Activated CD8-positive, alpha-beta memory T cell treated with anti-CD3 and anti-CD28 coated beads, Interleukin-2, amount 10 ng/mL, durations not matched to agents 7 days and 5 days (primary cell): ENCODE data around the gene DYRK1B. TPM values are rescaled to one million over a fixed set of nuclear protein-coding genes. Genes with fewer than 3 reads are reported as not detected.
"Not testable (repeated sequence)": the region's sequence is repeated elsewhere in the genome, so short reads cannot be mapped to it uniquely, and the experiment has no call there.

ENCODE experiments used
- ATAC-seq: fragments of 150-1000 bp; cut with Tn5 transposase; one replicate; pipeline ENCODE4 v1.10.0; 2021; ENCODE audit warnings: moderate library complexity
- CTCF ChIA-PET: fragments of 350-600 bp; sonication (Branson Sonifier 250); formaldehyde crosslinking; loops from one replicate; lab custom pipeline; 2021; ENCODE audit warnings: antibody characterized with exemption; lab: Charles Lee
- DNase-seq: peaks from one replicate; pipeline ENCODE4 v3.0.0-alpha.2; 2020
- H3K27ac Mint-ChIP-seq: one replicate; pipeline ENCODE4 v1.8.0; 2021; ENCODE audit warnings: mild to moderate bottlenecking, mixed read lengths
- H3K27me3 Mint-ChIP-seq: one replicate; pipeline ENCODE4 v1.8.0; 2021; ENCODE audit warnings: mixed read lengths
- H3K36me3 Mint-ChIP-seq: one replicate; pipeline ENCODE4 v1.8.0; 2021; ENCODE audit warnings: mild to moderate bottlenecking, mixed read lengths
- H3K4me1 Mint-ChIP-seq: one replicate; pipeline ENCODE4 v1.8.0; 2021; ENCODE audit warnings: mixed read lengths
- H3K4me3 Mint-ChIP-seq: one replicate; pipeline ENCODE4 v1.8.0; 2021; ENCODE audit warnings: mild to moderate bottlenecking, moderate library complexity, mixed read lengths
- H3K9me3 Mint-ChIP-seq: one replicate; pipeline ENCODE4 v1.8.0; 2022; ENCODE audit warnings: low read depth, mixed read lengths
- total RNA-seq, 2 experiments: library from RNA; stranded (reverse); gene quantifications; one replicate each; pipeline ENCODE4 v1.2.3, GENCODE V29; 2021

Gene DYRK1B
- 1 to 10 TPM; 7.5 to 7.7 TPM for total RNA-seq

DNA sequence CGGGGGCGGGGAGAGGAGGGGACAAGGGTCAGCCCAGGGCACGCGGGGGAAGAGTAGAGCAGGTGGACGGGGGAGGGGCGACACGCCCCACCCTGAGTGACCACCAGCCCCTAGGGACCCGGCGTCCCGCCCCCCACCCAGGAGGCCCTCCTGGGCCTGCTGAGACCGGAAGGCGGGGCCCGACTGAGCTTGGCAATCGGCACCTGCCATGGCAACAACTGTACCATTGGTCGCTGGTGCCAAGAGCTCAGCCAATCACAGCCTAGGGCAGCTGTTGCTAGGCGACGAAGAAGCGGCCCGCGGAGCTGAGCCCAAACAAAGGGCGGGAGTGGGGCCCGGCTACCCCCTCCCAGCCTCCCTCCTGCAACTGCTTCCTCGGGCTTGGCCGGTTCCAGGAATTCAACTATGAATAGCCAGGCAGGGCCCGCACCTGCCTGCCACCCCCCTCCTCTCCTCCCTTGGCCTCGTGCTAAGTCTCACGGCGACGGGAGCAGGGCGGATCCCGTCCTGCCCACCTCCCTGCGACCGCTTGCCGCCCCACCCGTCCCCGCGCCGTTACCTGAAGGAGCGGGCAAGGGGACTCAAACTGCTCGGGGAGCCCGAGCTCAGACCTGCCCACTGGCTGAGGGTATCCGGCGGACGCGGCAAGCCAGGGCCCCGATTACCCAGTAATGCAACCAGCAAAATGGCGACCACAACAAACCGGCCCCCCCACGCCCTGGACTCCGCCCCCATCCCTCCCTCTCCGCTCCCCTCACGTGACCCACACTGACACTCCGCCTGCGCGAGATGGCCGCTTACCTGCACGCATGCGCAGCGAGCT, at the start of gene DYRK1B:
DYRK1B (minus strand) TSS at position 699 of the 823 bp plus-strand sequence. CDS start 2,295 bp downstream, outside the sequence.
- no peaks in the 10 kb centered on the region for H3K27me3 Mint-ChIP-seq
- H3K4me3 Mint-ChIP-seq: peak within 1 kb of the TSS; percentile 69
- no peaks in the 10 kb centered on the region for H3K9me3 Mint-ChIP-seq
- CTCF ChIA-PET: interaction anchor here (0.6 to 1.8 kb wide), 9 partner anchors 10 to 1999 kb away, joined by 3 to 70 read pairs (median 4); partner anchors contain the start of genes FBL and PSMC4
- H3K36me3 Mint-ChIP-seq: peaks cover 45% of the 10 kb centered on the region
- H3K27ac Mint-ChIP-seq: peak within 1 kb of the TSS; percentile 79
- DNase-seq (peak; percentile 99), ATAC-seq (peak; percentile 90)
- H3K4me1 Mint-ChIP-seq: peaks cover 28% of the 10 kb centered on the region

DNA sequence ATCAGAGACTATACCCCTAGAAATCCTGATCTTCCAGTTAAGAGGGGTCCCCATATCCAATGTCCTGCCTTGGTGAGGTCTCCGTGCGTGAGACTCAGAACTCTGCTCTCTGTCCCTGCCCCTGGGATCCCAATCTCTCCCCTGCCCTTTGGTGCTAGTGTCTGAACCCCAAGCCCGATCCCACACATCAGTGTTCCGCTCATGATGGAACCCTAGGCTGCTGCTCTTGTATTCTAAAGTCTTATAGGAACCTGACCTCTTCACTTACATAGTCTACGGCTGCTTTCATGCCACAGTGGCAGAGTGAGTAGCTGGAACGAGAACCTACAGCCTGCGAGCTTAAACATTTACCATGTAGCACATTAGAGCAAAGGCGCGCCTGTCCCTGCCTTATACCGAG, 48.7 kb upstream of the DYRK1B start:
- ATAC-seq, H3K27ac Mint-ChIP-seq, H3K4me1 Mint-ChIP-seq, H3K4me3 Mint-ChIP-seq, H3K27me3 Mint-ChIP-seq, DNase-seq, CTCF ChIA-PET, H3K36me3 Mint-ChIP-seq, H3K9me3 Mint-ChIP-seq: not testable (repeated sequence)

DNA sequence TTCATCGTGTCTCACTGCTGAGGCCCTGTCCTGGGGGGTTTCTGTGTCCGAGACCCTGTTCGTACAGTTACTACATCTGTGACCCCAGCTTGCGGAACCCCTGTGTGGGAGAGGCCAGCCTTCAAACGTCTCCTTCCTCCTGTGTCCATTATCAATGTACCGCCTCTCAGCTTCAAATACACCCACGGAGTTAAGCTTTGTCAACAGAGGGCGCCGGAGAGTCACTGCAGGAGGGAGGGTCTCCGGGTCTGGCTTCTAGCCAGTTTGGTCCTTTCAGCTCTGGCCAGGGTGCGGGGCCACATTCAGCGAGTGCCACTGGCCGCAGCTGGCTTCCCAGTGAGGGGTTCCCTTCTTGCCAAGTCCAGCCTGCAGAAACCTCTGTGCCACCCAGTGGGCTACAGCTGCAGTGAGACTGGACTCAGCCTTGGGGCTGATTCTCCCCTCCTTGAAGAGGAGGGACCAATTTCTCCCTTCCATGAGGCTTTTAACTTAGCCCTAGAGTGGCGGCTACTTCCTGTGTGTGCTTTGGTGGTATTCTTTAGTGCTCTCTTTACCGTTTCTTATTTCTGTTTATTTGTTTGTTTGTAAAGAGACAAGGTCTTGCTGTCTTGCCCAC, 47.6 kb upstream of the DYRK1B start:
- CTCF ChIA-PET: interaction anchor here (1.4 kb wide), 1 partner anchor 89 kb away, joined by 8 read pairs; the partner anchor contains the start of gene PSMC4
- not testable (repeated sequence) for H3K27ac Mint-ChIP-seq
- DNase-seq: peak; percentile 59

DNA sequence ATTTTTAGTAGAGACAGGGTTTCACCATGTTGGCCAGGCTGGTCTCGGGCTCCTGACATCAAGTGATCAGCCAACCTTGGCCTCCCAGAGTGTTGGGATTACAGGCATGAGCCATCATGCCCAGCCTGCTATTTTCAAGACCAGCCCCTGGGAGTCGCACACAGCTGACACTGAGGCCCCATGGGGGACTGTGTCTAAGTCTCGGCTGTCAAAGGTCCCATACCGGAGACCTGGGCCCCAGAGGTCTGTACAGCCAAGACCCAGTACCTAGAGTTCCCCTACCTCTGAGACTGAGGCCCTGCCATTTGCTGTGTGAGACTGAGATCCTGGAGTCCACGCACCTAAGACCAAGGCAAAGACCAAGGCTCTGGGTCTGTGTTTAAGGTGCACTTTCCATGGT, 46.3 kb upstream of the DYRK1B start:
- ATAC-seq, H3K36me3 Mint-ChIP-seq, DNase-seq, H3K9me3 Mint-ChIP-seq, CTCF ChIA-PET, H3K27ac Mint-ChIP-seq, H3K4me1 Mint-ChIP-seq, H3K27me3 Mint-ChIP-seq, H3K4me3 Mint-ChIP-seq: not testable (repeated sequence)

More for the DNA sequence above, 47.6 kb upstream of the DYRK1B start:
- H3K4me3 Mint-ChIP-seq, H3K27me3 Mint-ChIP-seq, H3K36me3 Mint-ChIP-seq, H3K4me1 Mint-ChIP-seq, H3K9me3 Mint-ChIP-seq: not testable (repeated sequence)
- ATAC-seq: peak; percentile 92

DNA sequence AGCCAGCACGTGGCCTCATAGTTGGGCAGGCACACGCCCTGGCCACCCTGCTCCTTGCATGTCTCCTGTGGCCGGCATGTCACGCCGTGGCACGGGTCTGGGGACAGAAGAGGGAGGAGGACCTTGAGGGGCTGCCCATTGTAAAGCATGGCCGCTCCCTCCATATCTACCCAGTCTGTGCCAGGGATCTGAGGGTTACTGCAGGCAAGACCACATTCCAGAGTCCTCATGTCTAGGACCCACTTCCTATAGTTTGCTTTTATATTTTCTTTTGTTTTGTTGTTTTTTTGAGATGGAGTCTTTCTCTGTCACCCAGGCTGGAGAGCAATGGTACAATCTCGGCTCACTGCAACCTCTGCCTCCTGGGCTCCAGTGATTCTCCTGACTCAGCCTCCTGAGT, 45.8 kb upstream of the DYRK1B start:
- not testable (repeated sequence) for H3K27ac Mint-ChIP-seq

DNA sequence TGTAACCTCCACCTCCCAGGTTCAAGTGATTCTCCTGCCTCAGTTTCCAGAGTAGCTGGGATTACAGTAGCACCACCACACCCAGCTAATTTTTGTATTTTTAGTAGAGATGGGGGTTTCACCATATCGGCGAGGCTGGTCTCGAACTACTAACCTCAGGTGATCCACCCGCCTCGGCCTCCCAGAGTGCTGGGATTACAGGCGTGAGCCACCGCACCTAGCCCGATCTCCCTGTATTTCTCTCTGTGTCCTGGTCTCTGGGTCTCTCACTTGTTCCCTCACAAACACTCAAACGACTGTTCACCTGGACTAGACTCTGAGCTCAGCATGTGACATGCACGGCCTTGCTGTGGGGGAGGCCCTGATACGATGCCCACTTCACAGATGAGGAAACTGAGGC, 44.9 kb upstream of the DYRK1B start:
- H3K27me3 Mint-ChIP-seq, H3K27ac Mint-ChIP-seq, H3K4me3 Mint-ChIP-seq, ATAC-seq, CTCF ChIA-PET, H3K4me1 Mint-ChIP-seq, DNase-seq, H3K36me3 Mint-ChIP-seq, H3K9me3 Mint-ChIP-seq: not testable (repeated sequence)

More for the DNA sequence above, 45.8 kb upstream of the DYRK1B start:
- ATAC-seq, H3K4me1 Mint-ChIP-seq, DNase-seq, H3K9me3 Mint-ChIP-seq, CTCF ChIA-PET, H3K27me3 Mint-ChIP-seq, H3K36me3 Mint-ChIP-seq, H3K4me3 Mint-ChIP-seq: not testable (repeated sequence)

DNA sequence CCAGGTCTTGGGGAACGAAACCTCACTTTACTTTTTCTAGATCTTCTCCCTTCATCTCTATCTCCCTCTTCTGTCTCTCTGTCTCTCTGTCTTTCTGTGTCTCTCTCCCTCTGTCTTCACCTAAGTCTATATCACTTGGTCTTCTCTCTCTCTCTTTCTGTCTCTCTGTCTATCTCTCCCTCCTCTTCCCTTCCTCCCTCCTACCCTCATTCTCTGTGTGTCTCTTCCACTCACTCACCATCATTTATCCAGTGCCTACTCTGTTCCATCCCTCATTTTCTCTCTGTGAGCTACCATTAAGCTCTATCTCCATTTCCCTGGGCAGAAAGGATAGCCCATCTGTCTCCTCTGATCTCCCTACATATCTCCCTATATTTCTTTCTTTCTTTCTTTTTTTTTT, 44.4 kb upstream of the DYRK1B start:
- no peak for DNase-seq
- CTCF ChIA-PET: no interaction called here
- H3K9me3 Mint-ChIP-seq: no peaks in the 10 kb centered on the region
- H3K27me3 Mint-ChIP-seq: no peaks in the 10 kb centered on the region
- H3K4me3 Mint-ChIP-seq: no peak overlapping the region
- H3K27ac Mint-ChIP-seq: no peak overlapping the region
- no peak for ATAC-seq
- no peaks in the 10 kb centered on the region for H3K36me3 Mint-ChIP-seq
- no peaks in the 10 kb centered on the region for H3K4me1 Mint-ChIP-seq

DNA sequence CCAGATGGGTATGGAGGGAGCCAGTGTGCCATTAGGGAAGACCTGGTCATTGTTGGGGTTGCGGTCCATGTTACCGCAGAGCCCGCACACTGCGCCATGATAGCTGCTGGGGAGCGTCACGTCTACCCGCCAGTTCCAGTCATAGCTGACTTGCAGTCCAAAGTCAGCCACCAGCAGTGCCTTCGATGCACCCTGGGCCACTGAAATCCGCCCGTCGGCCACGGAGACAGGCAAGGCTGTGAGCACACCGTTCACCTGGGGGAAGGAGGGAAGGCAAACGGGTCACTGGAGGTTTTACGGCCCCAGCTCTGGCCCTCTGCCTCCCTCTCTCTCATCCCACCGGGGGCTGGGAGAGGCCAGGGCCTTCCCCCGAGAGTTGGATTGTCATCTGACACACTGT, 44.0 kb upstream of the DYRK1B start:
- H3K9me3 Mint-ChIP-seq, H3K27ac Mint-ChIP-seq, DNase-seq, H3K4me3 Mint-ChIP-seq, H3K36me3 Mint-ChIP-seq, H3K4me1 Mint-ChIP-seq, CTCF ChIA-PET, ATAC-seq, H3K27me3 Mint-ChIP-seq: not testable (repeated sequence)

DNA sequence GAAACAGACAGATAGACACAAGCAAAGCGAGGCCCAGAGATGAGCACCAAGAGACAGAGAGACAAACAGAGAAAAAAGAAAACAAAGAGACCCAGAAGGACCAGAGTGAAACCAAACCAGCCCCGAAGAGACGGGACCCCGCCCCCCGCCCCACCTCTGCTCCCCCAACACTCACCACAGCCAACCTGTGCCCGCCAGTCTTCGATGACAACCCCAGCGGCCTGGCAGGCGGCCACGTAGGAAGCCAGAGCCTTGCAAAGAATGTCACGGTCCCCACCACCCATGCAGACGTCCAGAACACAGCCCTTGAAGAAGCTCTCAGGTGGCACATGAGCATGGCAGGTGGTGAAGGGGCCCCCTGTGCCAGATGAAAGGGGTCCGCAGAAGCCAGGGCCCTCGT, 43.5 kb upstream of the DYRK1B start:
- H3K9me3 Mint-ChIP-seq, H3K4me3 Mint-ChIP-seq, CTCF ChIA-PET, ATAC-seq, DNase-seq, H3K4me1 Mint-ChIP-seq, H3K27me3 Mint-ChIP-seq, H3K27ac Mint-ChIP-seq, H3K36me3 Mint-ChIP-seq: not testable (repeated sequence)

DNA sequence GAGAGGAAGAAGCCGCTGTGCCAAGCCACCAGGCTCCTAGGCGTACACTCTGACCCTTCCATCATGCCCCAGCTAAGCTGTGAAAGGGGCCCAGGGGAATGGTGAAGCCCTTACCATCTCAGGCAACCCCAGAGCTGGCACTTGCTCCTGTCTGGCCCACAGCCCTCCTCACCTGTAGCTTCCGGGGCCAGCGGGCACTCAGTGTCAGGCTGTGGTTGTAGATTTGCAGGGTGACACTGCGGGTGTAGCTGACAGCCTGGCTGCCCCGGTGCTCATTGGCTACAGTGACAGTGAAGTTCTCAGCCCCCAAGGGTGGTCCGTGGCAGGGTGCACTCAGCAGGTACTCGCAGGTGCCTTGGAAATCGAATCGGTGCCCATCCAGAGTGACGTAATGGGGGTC, 42.5 kb upstream of the DYRK1B start:
- H3K27me3 Mint-ChIP-seq, H3K9me3 Mint-ChIP-seq, H3K4me3 Mint-ChIP-seq, H3K27ac Mint-ChIP-seq, DNase-seq, ATAC-seq, H3K36me3 Mint-ChIP-seq, H3K4me1 Mint-ChIP-seq, CTCF ChIA-PET: not testable (repeated sequence)

DNA sequence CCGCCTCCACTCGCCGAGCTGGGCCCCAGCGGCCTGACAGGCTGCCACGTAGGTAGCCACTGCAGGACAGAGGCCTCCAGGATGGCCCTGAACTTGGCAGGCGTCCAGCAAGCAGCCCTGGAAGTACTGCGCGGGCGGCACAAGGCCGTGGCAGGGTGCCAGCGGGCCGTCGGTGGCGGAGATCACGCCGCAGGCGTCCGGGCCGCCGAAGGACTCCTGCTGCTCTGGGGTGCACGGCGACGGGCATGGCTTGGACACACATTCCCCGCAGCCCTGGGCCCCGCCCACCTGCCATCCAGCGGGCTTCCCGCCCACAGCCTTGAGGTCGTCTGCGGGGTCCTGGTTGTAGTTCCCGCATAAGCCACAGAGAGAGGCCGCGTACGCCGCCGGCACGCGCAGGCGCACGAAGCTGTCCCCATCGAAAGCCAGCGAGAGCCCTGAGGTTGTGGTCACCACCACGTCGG, 41.5 kb upstream of the DYRK1B start:
- CTCF ChIA-PET, H3K27ac Mint-ChIP-seq, DNase-seq, ATAC-seq, H3K36me3 Mint-ChIP-seq, H3K9me3 Mint-ChIP-seq, H3K4me1 Mint-ChIP-seq, H3K27me3 Mint-ChIP-seq, H3K4me3 Mint-ChIP-seq: not testable (repeated sequence)

DNA sequence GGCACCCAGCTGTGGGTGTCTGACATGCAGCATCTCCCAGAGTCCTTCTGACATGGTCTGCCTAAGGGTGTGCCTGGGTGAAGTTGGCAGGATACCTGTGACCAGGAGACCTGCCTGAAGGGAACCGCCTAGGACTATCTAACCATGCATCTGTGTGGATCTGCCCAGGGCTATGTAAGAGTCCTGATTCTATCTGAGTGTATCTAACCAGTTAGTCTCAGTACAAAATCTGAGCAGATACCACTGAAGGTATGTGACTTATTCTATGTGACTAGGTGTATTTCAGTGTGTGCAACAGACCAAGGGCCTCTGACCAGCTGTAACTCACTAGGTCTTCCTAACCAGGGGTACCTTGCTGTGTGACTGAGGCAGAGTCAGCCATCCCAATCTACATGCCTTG, 40.4 kb upstream of the DYRK1B start:
- no peak for ATAC-seq

DNA sequence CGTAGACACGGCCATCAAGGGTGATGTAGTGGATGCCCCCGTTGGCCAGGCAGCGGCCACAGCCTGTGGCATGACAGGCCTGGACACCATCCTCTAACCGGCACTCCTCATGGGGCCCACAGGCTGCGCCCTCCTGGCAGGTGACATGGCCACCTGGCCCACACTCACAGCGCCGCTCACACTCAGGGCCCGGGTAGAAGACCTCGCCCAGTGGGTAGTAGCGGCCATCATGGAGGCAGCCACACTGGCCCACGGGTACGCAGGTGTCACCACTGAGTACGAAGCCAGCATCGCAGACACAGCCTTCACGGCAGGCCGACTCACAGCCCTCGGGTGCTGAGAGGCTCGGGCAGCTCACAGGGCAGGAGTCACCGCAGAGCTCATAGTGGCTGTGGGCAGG, 39.4 kb upstream of the DYRK1B start:
- no peaks in the 10 kb centered on the region for H3K27me3 Mint-ChIP-seq
- ATAC-seq: no peak
- CTCF ChIA-PET: no interaction called here
- no peaks in the 10 kb centered on the region for H3K9me3 Mint-ChIP-seq
- DNase-seq: no peak
- H3K4me1 Mint-ChIP-seq: no peaks in the 10 kb centered on the region
- no peaks in the 10 kb centered on the region for H3K36me3 Mint-ChIP-seq
- H3K4me3 Mint-ChIP-seq: no peak overlapping the region
- H3K27ac Mint-ChIP-seq: no peak overlapping the region

More for the DNA sequence above, 40.4 kb upstream of the DYRK1B start:
- no peak for DNase-seq
- CTCF ChIA-PET: interaction anchor here (0.7 kb wide), 1 partner anchor 79 kb away, joined by 3 read pairs; no protein-coding TSS in a partner anchor
- Mint-ChIP-seq H3K9me3 (no peaks in the 10 kb centered on the region), H3K4me1 (no peaks in the 10 kb centered on the region), H3K4me3 (no peak overlapping the region), H3K36me3 (no peaks in the 10 kb centered on the region), H3K27me3 (no peaks in the 10 kb centered on the region), H3K27ac (no peak overlapping the region)
